Tibial nerve (tissue), 4 donors: Measurements from ENCODE around the gene ERCC4. TPM values are rescaled to one million over a fixed set of nuclear protein-coding genes. Genes with fewer than 3 reads are reported as not detected.

Source experiments
- DNase-seq, 2 donors: peaks; one replicate each; pipeline ENCODE4 v3.0.0-alpha.2; 2019; ENCODE audit warnings: low spot score in 2 of 2
- H3K27ac ChIP-seq, 4 donors: fragments of 200-600 bp; sonication (generic) in 3 of 4; one replicate each; pipeline ENCODE4 v1.5.1; 2017 to 2019; ENCODE audit warnings: mild to moderate bottlenecking in 1 of 4
- H3K27me3 ChIP-seq, 2 donors: fragments of 200-600 bp; sonication (generic) in 1 of 2; one replicate each; pipeline versions ENCODE4 v1.5.1 to v1.6.0; 2017 to 2019
- H3K36me3 ChIP-seq, 3 donors: fragments of 200-600 bp; sonication (generic); one replicate each; pipeline ENCODE4 v1.5.1; 2018 to 2019
- H3K4me1 ChIP-seq, 4 donors: fragments of 200-600 bp; sonication (generic) in 3 of 4; one replicate each; pipeline ENCODE4 v1.5.1; 2017 to 2019
- H3K4me3 ChIP-seq, 4 donors: fragments of 200-600 bp; sonication (generic) in 3 of 4; one replicate each; pipeline ENCODE4 v1.5.1; 2017 to 2019; ENCODE audit warnings: mild to moderate bottlenecking in 1 of 4, moderate library complexity in 1 of 4
- H3K9me3 ChIP-seq, 4 donors: fragments of 200-600 bp; sonication (generic) in 3 of 4; one replicate each; pipeline ENCODE4 v1.5.1; 2017 to 2019
- CTCF ChIP-seq, 5 experiments: fragments of 200-600 bp in 3 of 5; fragments of 450-650 bp in 2 of 5; sonication (generic) in 3 of 5; IDR thresholded peaks; one replicate each; pipeline ENCODE4 v1.5.1; 2016 to 2019; ENCODE audit warnings: antibody characterized with exemption in 5 of 5, mild to moderate bottlenecking in 3 of 5, moderate library complexity in 2 of 5
- EP300 ChIP-seq, 2 donors: sonication (generic); formaldehyde crosslinking; IDR thresholded peaks; one replicate each; pipeline ENCODE4 v1.6.1; 2017; ENCODE audit warnings: antibody characterized with exemption in 2 of 2, mild to moderate bottlenecking in 1 of 2
- POLR2A ChIP-seq, 2 donors: fragments of 450-650 bp; IDR thresholded peaks; one replicate each; pipeline ENCODE4 v1.6.1; 2017; ENCODE audit warnings: antibody characterized with exemption in 2 of 2, mild to moderate bottlenecking in 2 of 2, moderate library complexity in 2 of 2
- whole genome bisulfite sequencing, 2 donors: methylation state at CpG; one replicate each; pipeline ENCODE4 v1.1.5; 2018; 5-methylcytosine and 5-hydroxymethylcytosine counted together
- total RNA-seq, 4 donors: library from RNA; depleted of rRNA; stranded (reverse); fragments of >200 nt; gene quantifications; one replicate each; pipeline ENCODE4 v1.1.0, GENCODE V29; 2016

The ERCC4 gene
- total RNA-seq, 4 donors from 2014 or later, result 7.3 to 8.7 (median 7.9) TPM

- H3K4me3 ChIP-seq, result no peak overlapping the region
- H3K27ac ChIP-seq, result no peak overlapping the region
- no peaks in the 10 kb centered on the region for H3K36me3 ChIP-seq
- no peaks in the 10 kb centered on the region for H3K4me1 ChIP-seq
- whole genome bisulfite sequencing, 2 donors, result 25 to 42% methylated on average over 3 of the region's 3 CpGs
- H3K9me3 ChIP-seq, result peaks cover 0 to 11% (median 0%) of the 10 kb centered on the region in 4 donors
- no peak for DNase-seq
- no peak for TF ChIP-seq CTCF (IDR thresholded peaks at IDR 0.05)
- no peak for TF ChIP-seq EP300 (IDR thresholded peaks at IDR 0.05)
- TF ChIP-seq POLR2A (IDR thresholded peaks at IDR 0.05), result no peak
- H3K27me3 ChIP-seq, result peaks cover 0 to 8% of the 10 kb centered on the region in 2 donors
Measured at GRCh38 chr16:13909872-13910303, 10.1 kb upstream of the ERCC4 start.

- TF ChIP-seq POLR2A (IDR thresholded peaks at IDR 0.05) (no peak), CTCF (IDR thresholded peaks at IDR 0.05) (no peak), EP300 (IDR thresholded peaks at IDR 0.05) (no peak)
- Histone ChIP-seq H3K4me1 (no peaks in the 10 kb centered on the region), H3K9me3 (peaks cover 0 to 11% (median 0%) of the 10 kb centered on the region in 4 donors), H3K36me3 (no peaks in the 10 kb centered on the region), H3K27me3 (no peaks in the 10 kb centered on the region), H3K4me3 (no peak overlapping the region), H3K27ac (no peak overlapping the region)
- DNase-seq, result no peak
- 70 to 87% methylated on average over 1 of the region's 1 CpG for WGBS, 2 donors
Measured at GRCh38 chr16:13911306-13911705, 8.6 kb upstream of the ERCC4 start.

GRCh38 chr16:13911871-13912270 is 8.1 kb upstream of the ERCC4 start:
- TF ChIP-seq EP300 (IDR thresholded peaks at IDR 0.05) (no peak), POLR2A (IDR thresholded peaks at IDR 0.05) (no peak), CTCF (IDR thresholded peaks at IDR 0.05) (no peak)
- no peaks in the 10 kb centered on the region for H3K4me1 ChIP-seq
- H3K27me3 ChIP-seq, result no peaks in the 10 kb centered on the region
- no peaks in the 10 kb centered on the region for H3K36me3 ChIP-seq
- peaks cover 0 to 11% (median 0%) of the 10 kb centered on the region in 4 donors for H3K9me3 ChIP-seq
- H3K4me3 ChIP-seq, result no peak overlapping the region
- no peak for DNase-seq
- H3K27ac ChIP-seq, result no peak overlapping the region

- 67 to 72% methylated on average over 1 of the region's 1 CpG for WGBS, 2 donors
- Histone ChIP-seq H3K4me1 (no peaks in the 10 kb centered on the region), H3K27ac (no peak overlapping the region), H3K9me3 (peaks cover 0 to 11% (median 0%) of the 10 kb centered on the region in 4 donors), H3K27me3 (no peaks in the 10 kb centered on the region), H3K4me3 (no peak overlapping the region), H3K36me3 (no peaks in the 10 kb centered on the region)
- DNase-seq, result no peak
- TF ChIP-seq EP300 (IDR thresholded peaks at IDR 0.05), result no peak
- TF ChIP-seq POLR2A (IDR thresholded peaks at IDR 0.05), result no peak
- TF ChIP-seq CTCF (IDR thresholded peaks at IDR 0.05), result no peak
Measured at GRCh38 chr16:13912891-13913290, 7.1 kb upstream of the ERCC4 start.

- no peak for DNase-seq
- Histone ChIP-seq H3K9me3 (peaks cover 0 to 11% (median 0%) of the 10 kb centered on the region in 4 donors), H3K27ac (no peak overlapping the region), H3K36me3 (no peaks in the 10 kb centered on the region), H3K27me3 (no peaks in the 10 kb centered on the region), H3K4me1 (no peaks in the 10 kb centered on the region), H3K4me3 (no peak overlapping the region)
- no peak for TF ChIP-seq POLR2A (IDR thresholded peaks at IDR 0.05)
- TF ChIP-seq EP300 (IDR thresholded peaks at IDR 0.05), result no peak
- no peak for TF ChIP-seq CTCF (IDR thresholded peaks at IDR 0.05)
- 72 to 82% methylated on average over 7 of the region's 7 CpGs for WGBS, 2 donors
Measured at GRCh38 chr16:13913374-13914292, 6.3 kb upstream of the ERCC4 start.
